Stimulated activated CD8-positive, alpha-beta memory T cell treated with anti-CD3 and anti-CD28 coated beads, Interleukin-7, amount 100 ng/mL, for 24 hours (primary cell): ENCODE data around the gene HSPA1A.

ENCODE experiments used
- DNase-seq: peaks from one replicate; pipeline ENCODE4 v3.0.0-alpha.2; 2020; ENCODE audit warnings: low read depth

Gene HSPA1A

DNA sequence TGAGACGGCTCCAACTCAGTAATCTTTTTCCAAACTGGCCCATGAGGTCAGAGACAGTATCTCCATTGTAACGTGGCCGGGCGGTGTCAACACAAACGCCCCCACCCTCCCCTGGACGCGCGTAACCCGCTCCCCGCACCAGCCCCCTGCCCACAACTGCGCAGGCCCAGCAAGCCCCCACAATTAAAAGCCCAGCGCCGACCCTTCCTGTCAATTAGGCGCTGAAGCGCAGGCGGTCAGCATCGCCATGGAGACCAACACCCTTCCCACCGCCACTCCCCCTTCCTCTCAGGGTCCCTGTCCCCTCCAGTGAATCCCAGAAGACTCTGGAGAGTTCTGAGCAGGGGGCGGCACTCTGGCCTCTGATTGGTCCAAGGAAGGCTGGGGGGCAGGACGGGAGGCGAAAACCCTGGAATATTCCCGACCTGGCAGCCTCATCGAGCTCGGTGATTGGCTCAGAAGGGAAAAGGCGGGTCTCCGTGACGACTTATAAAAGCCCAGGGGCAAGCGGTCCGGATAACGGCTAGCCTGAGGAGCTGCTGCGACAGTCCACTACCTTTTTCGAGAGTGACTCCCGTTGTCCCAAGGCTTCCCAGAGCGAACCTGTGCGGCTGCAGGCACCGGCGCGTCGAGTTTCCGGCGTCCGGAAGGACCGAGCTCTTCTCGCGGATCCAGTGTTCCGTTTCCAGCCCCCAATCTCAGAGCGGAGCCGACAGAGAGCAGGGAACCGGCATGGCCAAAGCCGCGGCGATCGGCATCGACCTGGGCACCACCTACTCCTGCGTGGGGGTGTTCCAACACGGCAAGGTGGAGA is at the start of gene HSPA1A, which contains the start of gene HSPA1L:
TSS of gene HSPA1A (plus strand) at position 519 of the 814 bp plus-strand sequence. CDS start at position 733, 214 bp downstream.
TSS of gene HSPA1L (minus strand) at position 259 of the 814 bp plus-strand sequence. CDS start 3,311 bp downstream, outside the sequence.
- peak; percentile 47 for DNase-seq

DNA sequence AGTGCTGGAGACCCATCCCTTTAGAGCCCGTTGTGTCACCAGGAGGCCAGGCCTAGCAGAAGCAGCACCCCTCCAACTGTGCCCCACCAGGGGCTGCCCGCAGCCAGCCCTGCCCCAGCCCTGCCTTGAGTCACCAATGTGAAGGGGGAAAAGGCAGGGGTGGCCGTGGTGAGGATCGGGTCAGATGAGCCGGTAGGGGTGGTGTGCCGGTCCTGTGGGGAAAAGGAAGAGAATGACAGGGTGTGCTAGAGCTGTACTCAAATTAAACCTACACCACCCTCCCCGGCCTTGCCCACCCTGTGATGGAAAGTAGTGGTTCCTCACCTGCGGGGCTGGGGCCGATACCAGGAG is 49.8 kb upstream of the HSPA1A start:
- DNase-seq, result no peak

DNA sequence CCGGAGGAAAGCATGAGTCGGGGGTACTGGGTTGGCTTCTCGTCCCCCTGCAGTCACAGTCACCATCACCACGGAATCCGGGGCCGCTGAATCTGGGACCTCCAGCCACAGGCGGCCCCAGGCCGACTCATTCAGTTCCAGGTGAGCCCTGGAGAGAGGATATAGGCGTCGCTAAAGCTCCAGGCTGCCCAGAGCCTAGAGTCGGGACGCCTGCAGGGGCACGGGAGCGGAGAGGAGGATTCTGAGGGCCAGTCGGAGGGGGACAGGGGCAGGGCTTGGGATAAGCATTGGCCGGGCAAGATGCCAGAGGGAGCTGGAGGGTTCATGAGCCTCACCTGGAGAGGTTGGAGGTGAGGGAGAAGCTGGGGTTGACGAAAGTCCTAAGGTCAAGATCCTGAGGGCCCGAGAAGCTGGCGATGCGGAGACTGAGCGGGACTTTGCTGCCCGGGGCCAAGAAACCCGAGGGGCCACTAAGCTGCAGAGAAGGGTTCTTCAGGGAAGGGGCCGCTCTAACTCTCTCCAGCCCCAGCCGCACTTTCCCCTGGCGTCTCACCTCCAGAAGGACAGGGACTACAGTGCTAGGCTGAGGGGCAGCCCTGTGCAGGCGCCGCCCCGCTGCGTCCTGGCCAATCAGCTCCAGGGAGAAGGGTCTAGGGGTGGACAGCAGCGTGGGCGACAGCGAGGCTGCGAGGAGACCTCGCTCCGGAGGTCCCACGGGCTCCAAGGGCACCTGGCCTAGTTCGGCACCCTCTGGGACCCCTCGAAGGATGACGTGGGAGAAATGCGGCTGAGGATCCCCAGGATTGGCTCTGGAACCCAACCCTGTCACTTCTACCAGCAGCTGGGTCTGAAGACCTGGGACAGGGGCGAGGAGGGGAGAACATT is 49.2 kb upstream of the HSPA1A start:
- no peak for DNase-seq

DNA sequence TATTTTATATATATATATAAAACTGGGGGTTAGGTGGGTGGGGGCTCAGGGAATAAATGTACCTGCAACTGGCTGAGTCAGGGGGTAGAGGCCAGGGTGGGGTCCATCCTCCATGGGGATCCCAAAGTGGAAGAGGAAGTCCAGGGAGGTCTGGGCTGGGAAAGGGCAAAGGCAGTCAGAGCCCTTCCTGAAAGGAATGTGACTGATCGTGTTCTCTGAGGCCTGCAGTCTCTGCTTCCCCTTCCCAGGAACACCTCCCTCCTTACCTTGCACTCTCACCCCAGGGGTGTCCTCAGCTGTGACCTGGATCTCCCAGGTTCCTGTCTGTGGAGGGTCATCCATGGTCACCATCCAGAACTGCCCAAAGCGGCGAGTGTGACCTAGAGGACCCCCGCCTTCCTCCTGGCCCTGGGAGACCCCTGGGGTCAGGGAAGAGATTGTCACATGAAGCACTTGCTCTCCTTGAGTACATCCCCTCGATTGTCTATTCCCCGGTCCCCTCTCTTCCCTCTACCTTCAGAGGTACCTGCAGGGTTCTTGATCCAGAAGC is 48.2 kb upstream of the HSPA1A start:
- DNase-seq, result no peak

DNA sequence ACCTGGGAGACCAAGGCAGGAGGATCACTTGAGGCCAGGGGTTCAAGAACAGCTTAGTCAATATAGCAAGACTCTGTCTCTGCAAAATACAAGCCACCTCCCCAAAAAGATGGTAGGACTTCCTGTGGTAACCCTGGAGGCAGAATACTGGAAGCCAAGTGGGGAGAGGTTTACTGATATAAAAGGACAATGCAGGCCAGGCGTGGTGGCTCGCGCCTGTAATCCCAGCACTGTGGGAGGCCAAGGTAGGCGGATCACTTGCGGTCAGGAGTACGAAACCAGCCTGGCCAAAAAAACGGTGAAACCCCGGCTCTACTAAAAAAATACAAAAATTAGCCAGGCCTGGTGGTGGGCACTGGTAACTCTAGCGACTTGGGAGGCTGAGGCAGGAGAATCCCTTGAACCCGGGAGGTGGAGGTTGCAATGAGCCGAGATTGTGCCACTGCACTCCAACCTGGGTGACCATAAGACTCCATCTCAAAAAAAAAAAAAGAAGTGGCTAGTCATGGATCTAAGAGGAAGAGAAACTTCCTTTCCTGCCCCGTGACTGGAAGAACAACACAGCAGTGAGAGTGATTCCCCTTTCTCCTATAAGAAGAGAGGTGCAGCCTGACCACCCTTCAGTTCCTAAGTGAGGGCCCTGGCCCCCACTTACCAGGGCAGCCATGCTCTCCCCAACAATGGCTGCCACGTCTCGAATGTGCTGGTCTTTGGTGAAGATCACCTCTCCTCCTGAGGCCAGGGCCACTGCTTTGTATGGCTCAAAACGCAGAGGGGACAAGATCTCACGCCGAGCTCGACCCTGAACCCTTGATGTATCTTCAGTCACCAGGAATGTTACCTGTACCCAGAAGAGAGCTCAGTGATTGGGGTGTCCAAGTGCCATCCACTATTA is 46.7 kb upstream of the HSPA1A start:
- no peak for DNase-seq

DNA sequence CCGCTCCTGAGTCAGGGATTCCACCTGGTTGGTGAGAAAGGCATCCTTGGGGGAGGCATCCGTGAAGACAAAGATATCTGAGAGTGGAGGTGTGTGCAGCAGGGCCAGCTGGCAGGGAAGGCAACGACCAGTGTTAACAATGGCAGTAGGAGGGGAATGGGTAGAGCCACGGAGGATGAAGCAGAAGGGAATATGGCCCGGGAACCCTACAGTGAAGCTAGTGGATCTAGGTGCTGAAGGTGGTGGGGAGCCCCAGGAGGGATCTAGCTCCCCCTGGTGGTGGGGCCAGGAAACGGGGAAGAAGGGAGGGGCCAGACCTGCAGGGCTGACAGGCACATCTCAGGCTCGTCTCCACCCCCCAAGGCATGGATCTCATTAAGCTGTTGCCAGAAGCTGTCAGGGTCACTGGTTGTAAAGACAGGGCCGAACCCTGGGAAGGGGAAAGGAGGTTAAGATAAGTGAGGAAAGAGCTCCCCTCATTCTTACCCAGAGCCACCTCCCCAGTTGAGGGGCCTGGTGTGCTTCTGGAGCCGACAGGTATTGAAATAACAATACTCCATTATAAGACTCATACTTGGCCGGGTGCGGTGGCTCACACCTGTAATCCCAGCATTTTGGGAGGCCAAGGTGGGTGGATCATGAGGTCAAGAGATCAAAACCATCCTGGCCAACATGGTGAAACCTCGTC is 45.5 kb upstream of the HSPA1A start:
- peak; percentile 68 for DNase-seq

DNA sequence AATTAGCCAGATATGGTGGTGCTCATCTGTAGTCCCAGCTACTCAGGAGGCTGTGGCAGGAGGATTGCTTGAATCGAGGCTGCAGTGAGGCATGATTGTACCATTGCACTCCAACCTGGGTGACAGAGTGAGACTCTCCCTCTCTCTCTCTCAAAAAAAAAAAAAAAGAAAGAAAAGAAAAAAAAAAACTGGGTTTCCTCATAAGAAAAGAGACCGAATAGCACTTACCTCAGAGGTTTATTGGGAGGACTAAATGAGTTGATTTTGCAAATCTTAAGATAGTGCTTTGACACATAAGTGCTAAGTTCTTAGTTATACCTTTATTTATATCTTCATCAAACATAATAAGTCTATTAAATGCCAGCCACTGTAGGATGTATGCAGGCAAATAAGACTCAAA is 44.5 kb upstream of the HSPA1A start:
- no peak for DNase-seq

DNA sequence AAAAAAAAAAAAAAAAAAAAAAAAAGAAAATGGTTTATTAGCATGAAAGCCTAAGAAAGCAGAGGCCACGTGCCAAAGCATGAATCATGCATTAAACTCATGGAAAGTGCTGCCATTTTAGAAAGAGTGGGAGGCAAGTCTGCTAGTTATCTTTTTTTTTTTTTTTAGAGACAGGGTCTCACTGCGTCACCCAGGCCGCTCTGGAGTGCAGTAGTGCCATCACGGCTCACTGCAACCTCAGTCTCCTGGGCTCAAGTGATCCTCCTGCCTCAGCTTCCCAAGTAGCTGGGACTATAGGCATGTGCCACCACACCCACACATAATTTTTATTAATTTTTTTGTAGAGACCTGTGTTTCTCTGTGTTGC is 43.4 kb upstream of the HSPA1A start:
- DNase-seq, result no peak

DNA sequence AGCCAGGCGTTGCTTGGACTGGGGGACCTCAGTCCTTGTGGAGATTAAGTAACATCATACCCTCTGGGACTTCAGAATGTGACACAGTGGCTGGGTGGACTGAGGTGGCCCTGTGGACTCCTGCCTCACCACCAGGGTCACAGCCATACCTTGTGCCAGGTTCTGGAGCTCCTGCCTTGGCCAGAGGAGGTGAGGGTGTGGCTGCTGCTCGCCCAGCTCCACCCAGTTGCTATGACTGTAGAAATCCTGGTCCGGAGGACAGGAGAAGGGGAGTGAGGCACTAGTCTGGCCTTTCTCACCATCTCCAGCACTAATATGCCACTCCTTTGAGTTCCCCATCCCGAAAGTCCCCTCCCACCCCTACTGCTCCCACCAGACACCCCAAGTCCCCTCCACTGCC is 40.2 kb upstream of the HSPA1A start:
- DNase-seq, result no peak

DNA sequence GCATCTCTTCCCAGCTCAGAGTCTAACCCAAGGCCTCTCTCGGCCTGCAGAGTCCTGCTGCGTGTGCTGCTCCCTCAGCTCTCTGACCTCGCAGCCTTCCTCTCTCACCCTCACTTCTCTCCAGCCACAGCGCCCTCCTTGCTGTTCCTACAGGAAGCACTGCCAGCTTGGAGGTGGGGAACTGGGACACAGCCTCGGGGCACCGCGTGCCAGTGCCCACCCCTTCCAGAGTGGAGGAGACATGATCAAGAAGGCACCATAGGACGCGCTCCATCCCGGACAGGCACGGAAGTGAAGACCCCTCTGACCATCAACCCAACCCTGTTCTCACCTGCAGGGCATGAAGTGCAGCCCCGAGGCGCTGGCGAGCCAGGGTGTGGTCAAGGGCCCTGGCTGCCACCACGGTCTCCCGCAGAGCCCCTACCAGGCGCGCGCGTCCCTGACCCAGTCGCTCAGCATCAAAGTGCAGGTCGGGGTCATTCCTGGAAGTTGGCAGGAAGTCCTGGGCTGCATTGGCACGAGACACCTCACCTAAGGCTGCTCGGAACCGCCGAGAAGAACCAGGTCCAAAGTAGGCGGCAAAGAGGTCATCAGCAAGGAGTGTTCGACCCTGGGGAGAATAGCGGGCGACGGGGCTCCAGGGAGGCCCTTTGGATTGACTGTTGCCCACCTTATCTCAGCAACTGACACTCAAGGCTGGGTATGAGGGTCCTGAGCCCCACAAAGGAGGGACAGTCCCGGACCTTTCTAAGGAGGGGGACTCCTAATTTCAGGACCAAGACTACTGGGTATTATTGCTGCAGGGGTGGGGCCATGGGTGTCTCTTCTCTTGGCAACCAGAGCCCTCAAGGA is 39.5 kb upstream of the HSPA1A start:
- no peak for DNase-seq

DNA sequence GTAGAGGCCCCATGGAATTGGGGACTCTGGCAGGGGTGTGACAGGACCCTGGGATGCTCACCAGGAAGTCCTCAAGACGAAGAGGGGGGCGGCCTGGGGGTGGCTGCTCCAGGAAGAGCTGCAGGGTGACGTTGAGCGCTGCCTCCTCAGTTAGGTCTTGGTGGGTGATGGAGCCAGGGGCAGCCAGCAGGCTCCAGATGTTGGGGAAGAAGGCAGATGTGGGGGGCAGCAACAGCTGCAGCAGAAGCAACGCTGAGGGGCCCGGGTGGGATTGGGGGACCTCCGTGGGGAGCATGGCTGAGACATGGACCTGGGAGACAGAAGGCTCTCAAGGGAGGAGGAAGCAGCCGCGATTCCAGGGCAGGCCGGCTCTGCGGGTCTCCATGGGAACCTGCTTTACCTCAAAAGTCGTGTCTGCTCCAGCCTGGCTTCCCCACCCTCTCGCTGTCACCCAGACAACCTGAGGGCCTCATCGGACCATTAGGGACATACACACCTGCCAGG is 38.8 kb upstream of the HSPA1A start:
- no peak for DNase-seq

DNA sequence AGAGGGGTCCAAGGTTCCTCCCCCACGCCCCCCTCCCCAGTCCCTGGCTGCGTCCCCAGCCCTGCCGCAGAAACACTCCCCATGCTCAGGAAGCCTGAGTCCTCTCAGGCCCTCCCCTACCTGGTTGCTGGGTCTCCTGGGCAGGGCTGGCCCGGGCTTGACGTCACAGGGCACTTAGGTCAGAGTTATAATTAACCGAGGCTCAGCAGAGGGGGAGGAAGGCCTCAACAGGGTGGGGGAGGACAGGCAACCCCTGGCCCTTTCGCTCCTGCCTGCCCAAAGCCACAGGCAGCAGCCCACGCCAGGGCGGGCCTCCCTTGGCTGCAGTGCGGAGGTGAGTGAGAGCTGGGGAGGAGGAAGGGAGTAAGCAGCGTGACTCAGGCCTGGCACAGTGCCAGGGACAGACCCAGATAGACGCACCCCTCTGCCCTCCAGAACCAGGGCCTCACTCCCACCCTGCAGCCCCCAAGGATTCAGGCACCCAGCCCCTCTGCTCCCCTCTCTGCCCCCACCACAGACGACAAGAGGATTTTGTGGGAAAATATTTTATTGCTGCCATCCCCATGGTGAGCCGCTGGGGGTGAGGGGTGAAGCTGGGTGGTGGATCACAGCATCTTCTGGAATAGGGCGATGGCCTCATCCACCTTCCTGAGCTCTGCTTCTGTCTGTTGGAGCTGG is 38.2 kb upstream of the HSPA1A start, which contains the start of gene VWA7:
TSS of gene VWA7 (minus strand) at position 340 of the 678 bp plus-strand sequence. CDS start 549 bp downstream, outside the sequence.
- DNase-seq, result peak; percentile 52

DNA sequence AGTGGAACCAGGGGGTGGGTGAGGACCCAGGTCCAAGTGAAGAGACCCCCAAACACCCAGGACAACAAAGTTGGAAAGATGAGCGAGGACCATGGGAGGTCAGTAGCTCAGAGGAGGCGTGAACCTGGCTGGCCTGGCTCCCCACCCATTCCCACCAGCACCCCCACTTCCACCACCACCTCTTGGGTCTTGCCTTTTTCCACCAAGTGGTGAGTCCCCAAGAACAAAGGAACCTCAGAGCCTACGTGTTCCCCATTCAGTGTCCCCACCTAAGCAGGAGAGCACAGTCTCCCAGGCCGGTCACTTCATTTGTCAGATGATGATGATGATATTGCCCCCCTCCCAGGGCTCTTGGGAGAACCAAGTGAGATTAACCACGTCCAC is 37.7 kb upstream of the HSPA1A start:
- no peak for DNase-seq

DNA sequence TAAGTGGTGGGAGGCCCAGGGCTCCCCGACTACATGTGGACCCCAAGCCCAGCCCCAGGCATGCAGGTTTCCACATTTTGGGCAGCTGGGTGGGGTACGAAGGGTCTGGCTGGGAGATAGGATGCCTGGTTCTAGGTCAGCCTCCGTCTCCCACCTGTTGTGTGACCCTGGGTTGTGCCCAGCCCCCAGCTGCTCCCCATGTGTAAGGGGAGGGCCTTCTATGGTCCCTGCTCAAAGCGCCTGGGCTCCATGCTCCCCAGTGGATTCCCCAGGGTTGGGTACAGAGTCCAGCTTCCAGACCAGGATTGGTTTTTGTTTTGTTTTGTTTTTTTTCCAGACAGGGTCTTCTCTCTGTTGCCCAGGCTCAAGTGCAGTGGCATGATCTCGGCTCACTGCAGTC is 37.1 kb upstream of the HSPA1A start:
- no peak for DNase-seq

DNA sequence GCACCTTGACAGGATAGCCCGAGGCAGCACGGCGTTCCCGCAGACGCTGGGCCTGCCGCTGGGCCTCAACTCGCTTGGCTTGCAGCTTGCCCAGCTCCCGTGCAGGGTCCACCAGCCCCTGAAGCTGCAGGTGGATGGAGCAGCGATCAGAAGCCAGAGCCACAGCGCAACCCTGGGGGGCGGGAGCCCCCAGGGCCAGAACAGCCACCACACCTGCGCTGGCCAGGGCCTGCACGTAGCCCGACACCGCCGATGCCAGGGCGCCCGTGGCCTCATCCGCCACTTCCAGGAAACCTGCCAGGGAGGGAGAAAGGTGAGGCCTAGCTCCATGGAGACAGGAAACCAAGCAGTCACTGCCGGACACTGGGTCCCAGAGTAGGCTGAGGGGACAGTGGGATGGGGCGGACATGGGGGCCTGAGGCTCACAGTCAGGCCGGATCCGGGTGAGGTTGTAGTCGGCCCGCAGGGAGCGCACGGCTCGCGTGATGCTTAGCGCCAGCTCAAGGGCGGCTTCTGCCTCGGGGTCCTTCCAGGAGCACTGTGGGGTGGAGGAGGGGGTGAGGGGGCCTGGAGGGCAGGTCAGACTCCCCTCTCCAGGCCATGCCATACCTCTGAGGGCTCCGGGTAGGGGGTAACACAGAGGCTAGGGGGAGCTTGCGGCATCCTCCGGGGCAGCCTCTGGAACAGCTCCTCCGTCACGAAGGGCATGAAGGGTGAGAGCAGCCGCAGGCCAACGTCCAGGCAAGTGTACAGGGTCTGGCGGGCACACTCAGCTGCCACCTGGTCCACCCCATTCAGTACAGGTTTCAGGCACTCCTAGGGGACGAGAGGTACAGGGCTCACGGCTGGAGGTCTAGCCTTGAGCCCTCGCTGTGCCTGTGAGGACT is 36.1 kb upstream of the HSPA1A start:
- DNase-seq, result no peak

DNA sequence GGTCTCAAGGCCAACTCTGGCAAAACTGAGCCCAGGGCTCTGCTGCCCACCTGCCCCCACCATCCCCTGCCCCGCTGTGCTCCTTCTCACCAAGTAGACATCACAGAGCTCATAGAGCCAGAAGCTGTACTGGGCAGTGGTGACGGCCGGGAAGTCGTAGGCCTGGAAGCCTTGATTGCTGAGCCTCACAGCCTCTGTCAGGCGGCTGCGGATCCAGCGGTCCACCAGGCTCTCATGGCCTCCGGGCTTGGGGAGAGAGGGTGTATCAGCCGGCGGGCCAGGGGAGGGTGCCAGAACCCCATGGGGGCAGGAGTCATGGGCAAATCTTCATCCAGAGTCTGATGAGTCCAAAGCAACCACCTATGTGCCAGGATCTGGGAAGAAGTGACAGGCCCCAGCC is 35.4 kb upstream of the HSPA1A start:
- DNase-seq, result no peak

DNA sequence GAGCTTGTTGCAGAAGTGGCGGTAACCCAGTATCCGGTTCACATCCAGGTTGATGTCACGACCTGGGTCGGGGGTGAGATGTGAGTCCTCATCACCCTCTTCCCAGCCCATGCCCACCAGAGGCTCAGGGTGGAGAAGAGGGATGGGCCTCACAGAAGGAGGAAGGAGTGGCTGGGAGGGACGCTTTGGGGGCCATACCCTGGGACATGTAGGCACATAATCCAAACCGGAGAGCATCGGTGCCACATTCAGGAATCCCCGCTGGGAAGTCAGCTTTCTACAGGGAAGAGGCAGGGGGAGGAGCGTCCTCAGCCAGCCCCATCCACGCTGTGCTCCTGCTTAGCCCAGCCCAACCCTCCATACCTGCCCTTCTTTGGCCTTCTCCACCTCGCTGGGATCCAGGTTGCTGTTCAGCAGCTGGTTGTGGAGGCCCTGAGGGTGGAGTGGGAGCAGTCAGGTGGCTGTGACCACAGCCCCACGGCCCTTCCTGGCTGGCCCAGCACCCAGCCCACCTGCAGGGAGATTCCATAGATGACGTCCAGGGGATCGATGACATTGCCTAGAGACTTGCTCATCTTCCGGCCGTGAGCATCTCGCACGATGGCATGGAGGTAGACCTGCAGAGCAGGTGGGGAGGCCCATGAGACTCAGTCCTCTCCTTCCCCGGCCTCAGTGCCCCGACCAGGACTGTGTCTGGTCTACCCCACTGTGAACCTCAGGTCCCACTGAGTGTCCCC is 34.7 kb upstream of the HSPA1A start:
- no peak for DNase-seq
